Suprapubic skin (tissue), 4 donors: ENCODE measurements around the gene CLCNKA. TPM values are rescaled to one million over a fixed set of nuclear protein-coding genes. Genes with fewer than 3 reads are reported as not detected.

Source experiments
- DNase-seq, 2 donors: peaks; one replicate each; pipeline ENCODE4 v3.0.0-alpha.2; 2019; ENCODE audit warnings: low spot score in 2 of 2
- H3K27ac ChIP-seq: fragments of 200-600 bp; sonication (generic); one replicate; pipeline ENCODE4 v1.5.1; 2019
- H3K27me3 ChIP-seq: fragments of 200-600 bp; sonication (generic); one replicate; pipeline ENCODE4 v1.5.1; 2019
- H3K36me3 ChIP-seq: fragments of 200-600 bp; sonication (generic); one replicate; pipeline ENCODE4 v1.5.1; 2019
- H3K4me1 ChIP-seq: fragments of 200-600 bp; sonication (generic); one replicate; pipeline ENCODE4 v1.5.1; 2019
- H3K4me3 ChIP-seq: fragments of 200-600 bp; sonication (generic); one replicate; pipeline ENCODE4 v1.5.1; 2019; ENCODE audit warnings: mild to moderate bottlenecking
- H3K9me3 ChIP-seq: fragments of 200-600 bp; sonication (generic); one replicate; pipeline ENCODE4 v1.5.1; 2019
- EP300 ChIP-seq: sonication (generic); formaldehyde crosslinking; IDR thresholded peaks from one replicate; pipeline ENCODE4 v1.6.1; 2017; ENCODE audit warnings: antibody characterized with exemption
- POLR2A ChIP-seq, 2 donors: fragments of 450-650 bp; IDR thresholded peaks; one replicate each; pipeline ENCODE4 v1.6.1; 2017; ENCODE audit warnings: antibody characterized with exemption in 2 of 2, mild to moderate bottlenecking in 2 of 2, moderate library complexity in 2 of 2
- POLR2AphosphoS5 ChIP-seq, 3 donors: sonication (generic); formaldehyde crosslinking; IDR thresholded peaks; one replicate each; pipeline ENCODE4 v1.6.1; 2017; ENCODE audit warnings: antibody characterized with exemption in 3 of 3
- WGBS: methylation state at CpG from one replicate; pipeline ENCODE4 v1.1.5; 2018; 5-methylcytosine and 5-hydroxymethylcytosine counted together
- total RNA-seq, 4 donors: library from RNA; depleted of rRNA; stranded (reverse); fragments of >200 nt; gene quantifications; one replicate each; pipeline ENCODE4 v1.1.0, GENCODE V29; 2016
- TF ChIP-seq, protein P1 (sequence below), 2 donors: fragments of 200-600 bp in 1 of 2; fragments of 450-650 bp in 1 of 2; sonication (generic) in 1 of 2; IDR thresholded peaks; one replicate each; pipeline ENCODE4 v1.5.1; 2016 to 2019; ENCODE audit warnings: antibody characterized with exemption in 2 of 2, mild to moderate bottlenecking in 1 of 2, moderate library complexity in 1 of 2

The CLCNKA gene
- 1 to 10 TPM in 1 of 4 donors, under 1 TPM in 2, not detected in 1; 0.23 to 1.9 (median 0.51) TPM for total RNA-seq

DNA sequence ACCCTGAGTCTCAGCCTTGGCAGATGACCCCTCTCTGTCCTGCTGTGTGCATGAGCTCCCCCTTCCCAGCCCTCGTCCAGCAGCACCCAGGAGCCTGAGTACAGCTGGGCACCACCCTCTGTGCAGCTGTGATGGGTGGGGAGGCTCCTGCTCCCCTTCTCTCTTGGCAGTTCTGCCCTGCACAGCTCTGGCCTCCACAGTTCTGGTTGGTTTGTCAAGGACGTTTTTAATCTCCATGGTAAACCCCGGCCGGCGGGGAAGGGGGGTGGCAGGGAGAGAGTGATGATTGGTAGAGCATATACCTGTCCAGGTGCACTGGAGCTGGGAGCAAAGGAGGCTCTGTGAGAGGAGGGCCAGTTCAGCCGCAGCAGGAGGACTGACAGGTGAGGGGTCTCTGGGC, at the start of gene CLCNKA:
CLCNKA (plus strand) TSS at position 356 of the 400 bp plus-strand sequence. CDS start 584 bp downstream, outside the sequence.
- Histone ChIP-seq H3K27me3 (no peaks in the 10 kb centered on the region), H3K4me3 (no peak within 1 kb of the TSS), H3K36me3 (no peaks in the 10 kb centered on the region), H3K4me1 (peaks cover 28% of the 10 kb centered on the region), H3K9me3 (no peaks in the 10 kb centered on the region), H3K27ac (no peak within 1 kb of the TSS)
- WGBS: 58% methylated on average over 6 of the region's 6 CpGs
- no peak for DNase-seq
- no peak for TF ChIP-seq EP300
- no peak for TF ChIP-seq POLR2A (IDR thresholded peaks at IDR 0.05)
- TF ChIP-seq, protein P1, sequence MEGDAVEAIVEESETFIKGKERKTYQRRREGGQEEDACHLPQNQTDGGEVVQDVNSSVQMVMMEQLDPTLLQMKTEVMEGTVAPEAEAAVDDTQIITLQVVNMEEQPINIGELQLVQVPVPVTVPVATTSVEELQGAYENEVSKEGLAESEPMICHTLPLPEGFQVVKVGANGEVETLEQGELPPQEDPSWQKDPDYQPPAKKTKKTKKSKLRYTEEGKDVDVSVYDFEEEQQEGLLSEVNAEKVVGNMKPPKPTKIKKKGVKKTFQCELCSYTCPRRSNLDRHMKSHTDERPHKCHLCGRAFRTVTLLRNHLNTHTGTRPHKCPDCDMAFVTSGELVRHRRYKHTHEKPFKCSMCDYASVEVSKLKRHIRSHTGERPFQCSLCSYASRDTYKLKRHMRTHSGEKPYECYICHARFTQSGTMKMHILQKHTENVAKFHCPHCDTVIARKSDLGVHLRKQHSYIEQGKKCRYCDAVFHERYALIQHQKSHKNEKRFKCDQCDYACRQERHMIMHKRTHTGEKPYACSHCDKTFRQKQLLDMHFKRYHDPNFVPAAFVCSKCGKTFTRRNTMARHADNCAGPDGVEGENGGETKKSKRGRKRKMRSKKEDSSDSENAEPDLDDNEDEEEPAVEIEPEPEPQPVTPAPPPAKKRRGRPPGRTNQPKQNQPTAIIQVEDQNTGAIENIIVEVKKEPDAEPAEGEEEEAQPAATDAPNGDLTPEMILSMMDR (IDR thresholded peaks at IDR 0.05): no peak
- no peak for TF ChIP-seq POLR2AphosphoS5 (IDR thresholded peaks at IDR 0.05)

DNA sequence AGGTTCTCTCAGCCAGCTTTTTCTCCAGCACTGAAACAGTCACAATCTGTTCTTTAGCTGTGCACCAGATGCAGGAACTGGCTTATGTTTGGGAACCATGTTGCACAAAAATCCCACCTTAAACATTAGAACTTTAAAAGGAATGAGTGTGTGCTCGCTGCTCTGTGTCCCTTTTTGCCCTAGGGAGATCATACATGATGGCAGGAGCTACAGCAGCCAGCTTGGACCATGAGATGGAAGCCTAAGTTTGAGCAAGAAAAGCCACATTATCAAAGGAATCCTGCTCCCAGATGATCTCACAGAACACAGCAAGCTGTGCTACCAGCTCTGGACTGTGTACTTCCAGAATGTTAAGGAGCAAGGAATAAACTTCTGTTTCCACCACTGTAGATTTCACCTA, 49.4 kb upstream of the CLCNKA start:
- Histone ChIP-seq H3K27ac (no peak overlapping the region), H3K4me3 (no peak overlapping the region), H3K9me3 (no peaks in the 10 kb centered on the region), H3K27me3 (no peaks in the 10 kb centered on the region), H3K4me1 (peaks cover 23% of the 10 kb centered on the region), H3K36me3 (peaks cover 29% of the 10 kb centered on the region)
- TF ChIP-seq POLR2AphosphoS5 (IDR thresholded peaks at IDR 0.05) (no peak), EP300 (no peak), POLR2A (IDR thresholded peaks at IDR 0.05) (no peak)
- TF ChIP-seq, protein P1 (IDR thresholded peaks at IDR 0.05): no peak
- no peak for DNase-seq
- 80% methylated on average over 1 of the region's 1 CpG for WGBS

DNA sequence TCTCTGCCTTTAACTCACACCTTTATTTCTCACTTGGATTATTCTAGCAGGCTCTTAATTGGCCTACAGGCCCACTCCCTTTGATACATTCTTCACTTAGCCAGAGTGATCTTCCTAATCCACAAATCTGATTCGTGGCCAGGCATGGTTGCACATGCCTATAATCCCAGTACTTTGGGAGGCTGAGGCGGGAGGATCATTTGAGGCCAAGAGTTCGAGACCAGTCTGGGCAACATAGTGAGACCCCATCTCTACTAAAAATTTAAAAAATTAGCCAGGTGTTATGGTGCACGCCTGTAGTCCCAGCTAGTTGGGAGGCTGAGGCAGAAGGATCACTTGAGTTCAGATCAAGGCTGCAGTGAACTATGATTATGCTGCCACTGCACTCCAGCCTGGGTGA, 48.1 kb upstream of the CLCNKA start:
- Histone ChIP-seq H3K27ac (no peak overlapping the region), H3K4me1 (peaks cover 23% of the 10 kb centered on the region), H3K4me3 (no peak overlapping the region), H3K27me3 (no peaks in the 10 kb centered on the region), H3K36me3 (peaks cover 29% of the 10 kb centered on the region), H3K9me3 (no peaks in the 10 kb centered on the region)
- TF ChIP-seq, protein P1 (IDR thresholded peaks at IDR 0.05): no peak
- TF ChIP-seq EP300 (no peak), POLR2A (IDR thresholded peaks at IDR 0.05) (no peak), POLR2AphosphoS5 (IDR thresholded peaks at IDR 0.05) (no peak)
- DNase-seq: peak in 1 of 2 donors; percentile 6
- WGBS: 94% methylated on average over 4 of the region's 4 CpGs

DNA sequence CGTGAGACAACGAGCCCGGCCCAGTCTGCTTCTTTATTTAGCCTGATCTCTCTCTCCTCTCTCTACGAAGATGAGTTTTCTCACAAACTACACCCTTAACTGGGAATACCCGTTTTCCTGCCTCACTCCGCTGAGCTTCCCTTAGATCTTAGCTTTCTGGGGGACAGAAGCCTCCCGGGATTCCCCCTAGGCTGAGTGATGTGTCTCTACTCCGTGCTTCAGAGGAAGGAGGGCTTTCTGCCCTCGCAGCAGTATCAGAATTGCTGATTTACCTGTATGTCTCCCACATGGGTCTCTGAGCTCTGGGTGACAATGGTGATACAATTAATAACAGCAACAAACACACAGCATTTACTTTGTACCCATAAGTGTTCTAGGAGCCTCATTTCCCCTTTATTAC, 47.0 kb upstream of the CLCNKA start:
- peaks cover 23% of the 10 kb centered on the region for H3K4me1 ChIP-seq
- no peaks in the 10 kb centered on the region for H3K9me3 ChIP-seq
- 34% methylated on average over 9 of the region's 9 CpGs for WGBS
- TF ChIP-seq EP300 (no peak), POLR2A (IDR thresholded peaks at IDR 0.05) (no peak), POLR2AphosphoS5 (IDR thresholded peaks at IDR 0.05) (no peak)
- TF ChIP-seq, protein P1 (IDR thresholded peaks at IDR 0.05): no peak
- peaks cover 19% of the 10 kb centered on the region for H3K36me3 ChIP-seq
- DNase-seq: peak in 1 of 2 donors; percentile 45
- no peak overlapping the region for H3K27ac ChIP-seq
- peak overlapping the region; percentile 97 for H3K4me3 ChIP-seq
- H3K27me3 ChIP-seq: no peaks in the 10 kb centered on the region

DNA sequence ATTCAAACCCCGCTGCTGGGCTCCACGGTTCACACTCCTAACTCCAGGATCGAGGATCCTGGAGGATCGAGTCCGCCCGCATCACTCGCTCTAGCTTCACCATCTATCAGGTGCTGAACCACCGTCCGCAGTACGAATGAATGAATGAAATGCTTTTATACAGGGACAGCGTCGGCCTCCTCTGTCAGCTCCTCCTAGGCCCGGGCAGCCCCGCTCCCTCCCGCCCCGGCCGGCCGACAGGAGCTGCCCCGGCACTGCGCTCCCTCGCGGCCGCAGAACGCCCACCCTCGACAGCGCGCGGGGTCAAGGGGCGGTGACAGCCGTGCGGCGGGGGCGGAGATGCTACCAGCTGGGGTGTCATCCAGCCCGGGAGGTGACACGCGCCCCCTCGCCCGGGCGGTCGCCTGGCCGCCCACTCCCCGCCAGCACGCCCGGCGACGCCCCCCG, 46.5 kb upstream of the CLCNKA start:
- Histone ChIP-seq H3K4me3 (peak overlapping the region; percentile 97), H3K27me3 (no peaks in the 10 kb centered on the region), H3K4me1 (peaks cover 23% of the 10 kb centered on the region), H3K9me3 (no peaks in the 10 kb centered on the region), H3K36me3 (peaks cover 17% of the 10 kb centered on the region), H3K27ac (peak overlapping the region; percentile 75)
- no peak for TF ChIP-seq POLR2A (IDR thresholded peaks at IDR 0.05)
- no peak for TF ChIP-seq EP300
- no peak for TF ChIP-seq POLR2AphosphoS5 (IDR thresholded peaks at IDR 0.05)
- TF ChIP-seq, protein P1 (IDR thresholded peaks at IDR 0.05): no peak
- DNase-seq: no peak
- WGBS: 2% methylated on average over 10 of the region's 47 CpGs
